ENCODE measurements around the gene FRMD8. TPM values are rescaled to one million over a fixed set of nuclear protein-coding genes. Genes with fewer than 3 reads are reported as not detected.
A peak's percentile ranks its signal among the peaks of the same experiment; 100 is the strongest.

The FRMD8 gene
- total and polyA plus RNA-seq, 2 of the 4 experiments (the other 2 are of a cell fraction): 11.3 to 19.8 TPM

GRCh38 chr11:65370659-65371049 lies 15.8 kb upstream of the FRMD8 start:
- no peak overlapping the region for H3K56ac ChIP-seq (ENCODE audit: extremely low read depth, insufficient read depth, low read length)
- peak overlapping the region; percentile 12 for H2AK9ac ChIP-seq (replicated peaks; ENCODE audit: low read depth, low read length, poor library complexity)
- H3K4ac ChIP-seq (ENCODE audit: low read depth, low read length): peak overlapping the region; percentile 68
- no peaks in the 10 kb centered on the region for H3K36me3 ChIP-seq (ENCODE audit: control insufficient read depth, insufficient read depth, low read length)
- CTCF ChIA-PET: interaction anchor here (0.6 kb wide), 1 partner anchor 29 kb away, joined by 3 read pairs; no protein-coding TSS in a partner anchor
- dilution Hi-C loops (cut with HindIII; ENCODE audit: low sequenced_read_pairs, unreplicated experiment): no loop called here
- 0 out of 2 replicates have a peak overlapping the region, but pooled peaks have one; percentile 10 for H3K18ac ChIP-seq (ENCODE audit: low read depth, low read length)
- no peak overlapping the region for H3K4me2 ChIP-seq (ENCODE audit: low read depth, low read length)
- 89% methylated on average over 2 of the region's 6 CpGs; no CpG with 5 or more reads in 1 of the 2 experiments for WGBS, 2 experiments (ENCODE audit: extremely low coverage in 2 of 2, insufficient read length in 1 of 2)
- H3K79me1 ChIP-seq (ENCODE audit: low read depth in 1 of 2, low read length in 2 of 2): peaks cover 0 to 32% of the 10 kb centered on the region in 2 experiments; a peak in 2 of 4 replicates
- peak overlapping the region; percentile 71 for H2BK5ac ChIP-seq (ENCODE audit: low read depth, low read length, poor library complexity, severe bottlenecking)
- peaks cover 4% of the 10 kb centered on the region; the same call in 1 of the 2 replicates for H3K9me1 ChIP-seq (ENCODE audit: insufficient read depth, low read length)
- H3K27me3 ChIP-seq (ENCODE audit: control insufficient read depth, insufficient read depth, low read length): no peaks in the 10 kb centered on the region
- ATAC-seq (ENCODE audit: low read depth): no peak
- no peaks in the 10 kb centered on the region for H3K9me3 ChIP-seq (ENCODE audit: control insufficient read depth, insufficient read depth, low read length)
- peak overlapping the region; percentile 44; the same call in 1 of the 2 replicates for H3K14ac ChIP-seq (replicated peaks; ENCODE audit: low read depth, low read length)
- TF ChIP-seq FOS (IDR thresholded peaks at IDR 0.05; ENCODE audit: low read depth, low read length): no peak
- TF ChIP-seq NFE2L2 (IDR thresholded peaks at IDR 0.05; ENCODE audit: low read depth, low read length): no peak
- no peak for TF ChIP-seq ELK1 (IDR thresholded peaks at IDR 0.05; ENCODE audit: borderline replicate concordance, low read depth, low read length)
- no peak for TF ChIP-seq USF2 (IDR thresholded peaks at IDR 0.05; ENCODE audit: low read depth, low read length)
- TF ChIP-seq MAZ (IDR thresholded peaks at IDR 0.05; ENCODE audit: borderline replicate concordance, low read depth, low read length): no peak
- TF ChIP-seq RFX5 (IDR thresholded peaks at IDR 0.05; ENCODE audit: low read depth, low read length): no peak
- TF ChIP-seq CHD1 (IDR thresholded peaks at IDR 0.05; ENCODE audit: low read depth, low read length): no peak
- no peak for TF ChIP-seq SMC3 (IDR thresholded peaks at IDR 0.05; ENCODE audit: low read depth, low read length)
- TF ChIP-seq BHLHE40 (IDR thresholded peaks at IDR 0.05; ENCODE audit: low read depth, low read length): no peak
- no peak for TF ChIP-seq MXI1 (IDR thresholded peaks at IDR 0.05; ENCODE audit: borderline replicate concordance, low read depth, low read length)
- TF ChIP-seq RCOR1 (IDR thresholded peaks at IDR 0.05; ENCODE audit: insufficient replicate concordance, low read length): no peak
- TF ChIP-seq RAD21 (IDR thresholded peaks at IDR 0.05; ENCODE audit: low read length): no peak
- no peak for TF ChIP-seq CTCF (conservative IDR thresholded peaks at IDR 0.05; ENCODE audit: low read depth, low read length)
- TF ChIP-seq CEBPB (IDR thresholded peaks at IDR 0.05; ENCODE audit: low read depth, low read length): no peak
- no peak for TF ChIP-seq POLR2A (IDR thresholded peaks at IDR 0.05; ENCODE audit: low read depth, low read length)
- TF ChIP-seq MAFK (IDR thresholded peaks at IDR 0.05; ENCODE audit: low read depth, low read length): no peak
- peak overlapping the region; percentile 54 for H4K91ac ChIP-seq (ENCODE audit: insufficient read depth, low read depth, low read length)
- no peak overlapping the region; the same call in 1 of the 2 replicates for H3K27ac ChIP-seq (ENCODE audit: insufficient read depth, low read length)
- intact Hi-C loops (cut with micrococcal nuclease): no loop called here
- H3K4me1 ChIP-seq (ENCODE audit: control insufficient read depth, insufficient read depth, low read length): peaks cover 2% of the 10 kb centered on the region
- no peak for DNase-seq
- peak overlapping the region; percentile 59 for H3K23ac ChIP-seq (ENCODE audit: low read depth, low read length)
- BruUV-seq (replicated peaks): no TSS peak
- peak overlapping the region; percentile 11; the same call in 1 of the 3 replicates for H2BK15ac ChIP-seq (ENCODE audit: low read depth, low read length)
- peak overlapping the region; percentile 81; the same call in 1 of the 2 replicates for H2BK20ac ChIP-seq (ENCODE audit: low read depth, low read length)
- H4K20me1 ChIP-seq (ENCODE audit: insufficient read depth, low read length): no peaks in the 10 kb centered on the region
- H2BK120ac ChIP-seq (ENCODE audit: low read depth, low read length): peak overlapping the region; percentile 67
- H4K5ac ChIP-seq (ENCODE audit: low read depth, low read length): no peak overlapping the region
- H3K4me3 ChIP-seq (ENCODE audit: insufficient read depth, low read depth, low read length): no peak overlapping the region
- POLR2A ChIA-PET (ENCODE audit: unreplicated experiment): interaction anchor here (1.0 to 1.7 kb wide), 4 partner anchors 52 to 137 kb away, joined by 4 to 7 read pairs (median 6); partner anchors contain the start of genes MALAT1 and NEAT1
- H2AK5ac ChIP-seq (ENCODE audit: low read depth, low read length): peak overlapping the region; percentile 77
- H4K8ac ChIP-seq (ENCODE audit: low read depth in 2 of 2, low read length in 2 of 2): peak overlapping the region in 1 of 2 experiments; percentile 66; a peak in 1 of 4 replicates
- H2AFZ ChIP-seq (replicated peaks; ENCODE audit: low read length, poor library complexity): peak overlapping the region; percentile 49
- in situ Hi-C loops (cut with MboI; ENCODE audit: low sequenced_read_pairs): no loop called here
- no peak overlapping the region for H3K9ac ChIP-seq (ENCODE audit: low read depth, low read length)

Data from IMR-90 (cell line).